Spleen (tissue), 7 donors: ENCODE measurements around the gene IGFBP7.

ENCODE experiments used
- CTCF ChIP-seq, 11 experiments: fragments of 200-600 bp in 7 of 11; fragments of 450-650 bp in 4 of 11; sonication (generic) in 4 of 11; IDR thresholded peaks in 8 of 11; conservative IDR thresholded peaks in 3 of 11; 1 replicate in 7 of 11; 2 replicates in 4 of 11; pipeline versions ENCODE4 v1.4.0 to v1.8.0; 2016 to 2021; ENCODE audit warnings: antibody characterized with exemption in 11 of 11, inconsistent platforms in 4 of 11, mild to moderate bottlenecking in 1 of 11
- POLR2A ChIP-seq, 3 donors: fragments of 450-650 bp; IDR thresholded peaks; one replicate each; pipeline ENCODE4 v1.5.1; 2017; ENCODE audit warnings: antibody characterized with exemption in 3 of 3, mild to moderate bottlenecking in 1 of 3
- POLR2AphosphoS5 ChIP-seq, 3 donors: sonication (generic); formaldehyde crosslinking; IDR thresholded peaks; one replicate each; pipeline ENCODE4 v1.5.1; 2017; ENCODE audit warnings: antibody characterized with exemption in 3 of 3
- donor health status: DM: no; HTN: no; CAD: no; lungs with moderate emphysema.
- donor health status: DM: no; HTN: no; CAD: no.
- donor health status: DM: no; HTN: no; CAD: no.

- TF ChIP-seq CTCF (IDR thresholded peaks at IDR 0.05 in 8 of 11, conservative IDR thresholded peaks at IDR 0.05 in 3 of 11), result no peak
- no peak for TF ChIP-seq POLR2AphosphoS5 (IDR thresholded peaks at IDR 0.05)
- no peak for TF ChIP-seq POLR2A (IDR thresholded peaks at IDR 0.05)
These were observed 70.8 kb downstream of the IGFBP7 start for GRCh38 chr4:57039345-57039744.
